BJ (cell line): Measurements from ENCODE around the gene GNB5. TPM values are rescaled to one million over a fixed set of nuclear protein-coding genes. Genes with fewer than 3 reads are reported as not detected.
"Not testable (repeated sequence)": the region's sequence is repeated elsewhere in the genome, so short reads cannot be mapped to it uniquely, and the experiment has no call there.

Source experiments
- CTCF ChIA-PET: fragments of 350-600 bp; formaldehyde crosslinking; extraction: SDS; loops from one replicate; lab custom pipeline; 2021; ENCODE audit warnings: antibody characterized with exemption, inconsistent platforms; lab: Yijun Ruan, JAX
- POLR2A ChIA-PET: fragments of 300-600 bp; sonication (Branson Sonifier 250); formaldehyde crosslinking; extraction: SDS; loops from one replicate; lab custom pipeline; 2021; ENCODE audit warnings: antibody characterized with exemption; lab: Charles Lee
- DNase-seq: peaks from one replicate; pipeline ENCODE4 v3.0.0-alpha.2; 2011; ENCODE audit warnings: low read depth
- H3K27me3 ChIP-seq: 2 replicates; pipeline ENCODE4 v1.6.0; 2011; ENCODE audit warnings: low read length; ENCODE audit not compliant: control insufficient read depth, insufficient read depth
- H3K36me3 ChIP-seq: 2 replicates; pipeline ENCODE4 v1.5.1; 2011; ENCODE audit warnings: low read length; ENCODE audit not compliant: control insufficient read depth, insufficient read depth
- H3K4me3 ChIP-seq: 2 replicates; pipeline ENCODE4 v1.5.1; 2011; ENCODE audit warnings: low read depth, mild to moderate bottlenecking, control low read depth, low read length
- CTCF ChIP-seq: IDR thresholded peaks from 2 replicates; pipeline ENCODE4 v1.5.1; 2011; ENCODE audit warnings: low read depth, mild to moderate bottlenecking, control low read depth, inconsistent platforms, low read length, moderate library complexity; ENCODE audit not compliant: insufficient read depth
- polyA minus RNA-seq: library from RNA; depleted of rRNA, polyadenylated mRNA; stranded (reverse); fragments of >200 nt; gene quantifications from 2 replicates; pipeline ENCODE4 v1.2.3, GENCODE V29; 2011; rRNA and poly(A)+ RNA removed
- polyA plus RNA-seq: library from polyadenylated mRNA; depleted of rRNA; stranded (reverse); fragments of >200 nt; gene quantifications from 2 replicates; pipeline ENCODE4 v1.2.3, GENCODE V29; 2011; rRNA removed

The GNB5 gene
- 57.7 and 63.0 TPM in 2 replicates for polyA plus RNA-seq
- 25.0 and 31.4 TPM in 2 replicates for polyA minus RNA-seq

GRCh38 chr15:52191207-52191606, at the start of gene GNB5:
TSS of gene GNB5 (minus strand) at chr15:52191392. CDS start at chr15:52184676, 6,716 bp downstream.
- no peaks in the 10 kb centered on the region for H3K36me3 ChIP-seq
- TF ChIP-seq CTCF = no peak
- POLR2A ChIA-PET = no interaction called here
- no peak for DNase-seq
- H3K4me3 ChIP-seq = no peak within 1 kb of the TSS
- peaks cover 2% of the 10 kb centered on the region; the same call in 1 of the 2 replicates for H3K27me3 ChIP-seq
- CTCF ChIA-PET = interaction anchor here (1.1 to 2.3 kb wide), 2 partner anchors 17 to 36 kb away, joined by 3 to 8 read pairs; no protein-coding TSS in a partner anchor

- no peak overlapping the region for H3K4me3 ChIP-seq
- no peak for DNase-seq
- ChIA-PET POLR2A (no interaction called here), CTCF (interaction anchor here (1.0 to 1.4 kb wide), 4 partner anchors 13 to 495 kb away, joined by 3 to 6 read pairs (median 3); no protein-coding TSS in a partner anchor)
- no peaks in the 10 kb centered on the region for H3K36me3 ChIP-seq
- TF ChIP-seq CTCF = no peak
- peaks cover 4% of the 10 kb centered on the region for H3K27me3 ChIP-seq
Measured at GRCh38 chr15:52240166-52240565, 49.0 kb upstream of the GNB5 start.

DNA sequence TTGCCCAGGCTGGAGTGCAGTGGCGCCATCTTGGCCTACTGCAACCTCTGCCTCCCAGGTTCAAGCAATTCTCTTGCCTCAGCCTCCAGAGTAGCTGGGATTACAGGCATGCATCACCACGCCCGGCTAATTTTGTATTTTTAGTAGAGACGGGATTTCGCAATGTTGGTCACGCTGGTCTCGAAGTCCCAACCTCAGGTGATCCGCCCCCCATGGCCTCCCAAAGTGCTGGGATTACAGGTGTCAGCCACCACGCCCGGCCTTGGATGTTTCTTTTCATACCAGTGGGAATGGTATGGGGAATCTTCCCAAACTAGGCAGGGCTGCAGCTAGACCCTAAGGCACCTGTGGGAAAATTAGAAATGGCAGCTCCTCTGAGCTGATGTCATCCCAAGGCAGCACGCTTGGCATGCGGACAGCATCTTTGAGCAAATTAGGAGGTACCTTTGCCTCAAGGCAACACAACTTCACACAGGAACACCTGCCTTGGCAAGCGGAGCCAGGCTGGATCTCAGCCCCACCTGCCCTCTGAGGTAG, 47.9 kb upstream of the GNB5 start:
- CTCF ChIA-PET = interaction anchor here (1.1 to 1.2 kb wide), 2 partner anchors 12 kb away, joined by 5 to 6 read pairs; no protein-coding TSS in a partner anchor
- not testable (repeated sequence) for DNase-seq

DNA sequence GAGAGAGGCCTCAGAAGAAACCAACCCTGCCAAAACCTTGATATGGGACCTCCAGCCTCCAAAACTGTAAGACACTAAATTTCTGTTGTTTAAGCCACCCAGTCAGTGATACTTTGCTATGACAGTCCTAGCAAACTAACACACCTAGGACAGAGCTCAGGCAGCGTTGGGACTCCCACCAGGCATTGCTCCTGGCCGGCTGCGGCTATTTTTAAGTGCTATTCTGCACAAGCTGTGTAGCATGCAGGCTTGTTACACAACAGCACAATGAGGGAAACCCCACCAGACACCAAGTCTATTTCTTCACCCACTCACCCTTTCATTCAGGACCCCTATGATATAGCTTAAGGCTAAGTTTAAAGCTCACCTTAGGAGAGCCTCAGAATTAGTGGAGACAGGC, 47.0 kb upstream of the GNB5 start:
- CTCF ChIA-PET = interaction anchor here (1.2 kb wide), 1 partner anchor 11 kb away, joined by 5 read pairs; no protein-coding TSS in a partner anchor
- Histone ChIP-seq H3K36me3 (no peaks in the 10 kb centered on the region), H3K27me3 (no peaks in the 10 kb centered on the region; the same call in 1 of the 2 replicates), H3K4me3 (no peak overlapping the region)
- DNase-seq = no peak
- TF ChIP-seq CTCF = no peak
- POLR2A ChIA-PET = no interaction called here

More for the DNA sequence above, 47.9 kb upstream of the GNB5 start:
- H3K27me3 ChIP-seq, H3K4me3 ChIP-seq, H3K36me3 ChIP-seq, POLR2A ChIA-PET: not testable (repeated sequence)

GRCh38 chr15:52236013-52236412, 44.8 kb upstream of the GNB5 start:
- POLR2A ChIA-PET = no interaction called here

More at GRCh38 chr15:52236013-52236412, 44.8 kb upstream of the GNB5 start:
- Histone ChIP-seq H3K4me3 (no peak overlapping the region), H3K36me3 (no peaks in the 10 kb centered on the region), H3K27me3 (no peaks in the 10 kb centered on the region)
- CTCF ChIA-PET = interaction anchor here (0.9 to 1.6 kb wide), 4 partner anchors 9 to 28 kb away, joined by 3 to 11 read pairs (median 4); no protein-coding TSS in a partner anchor
- no peak for DNase-seq
- TF ChIP-seq CTCF = no peak
